GM21360 (cell line): ENCODE measurements around the gene SLAMF1.

Experiments used
- ATAC-seq: cut with Tn5 transposase; IDR thresholded peaks from one replicate; pipeline ENCODE4 v1.9.1; 2021; ENCODE audit warnings: mild to moderate bottlenecking, moderate library complexity; ENCODE audit not compliant: unreplicated experiment

The SLAMF1 gene

GRCh38 chr1:160625725-160626498, 20.9 kb downstream of the SLAMF1 start:
- ATAC-seq, result no peak

- no peak for ATAC-seq
These were observed 21.5 kb downstream of the SLAMF1 start for GRCh38 chr1:160625321-160625720.

DNA sequence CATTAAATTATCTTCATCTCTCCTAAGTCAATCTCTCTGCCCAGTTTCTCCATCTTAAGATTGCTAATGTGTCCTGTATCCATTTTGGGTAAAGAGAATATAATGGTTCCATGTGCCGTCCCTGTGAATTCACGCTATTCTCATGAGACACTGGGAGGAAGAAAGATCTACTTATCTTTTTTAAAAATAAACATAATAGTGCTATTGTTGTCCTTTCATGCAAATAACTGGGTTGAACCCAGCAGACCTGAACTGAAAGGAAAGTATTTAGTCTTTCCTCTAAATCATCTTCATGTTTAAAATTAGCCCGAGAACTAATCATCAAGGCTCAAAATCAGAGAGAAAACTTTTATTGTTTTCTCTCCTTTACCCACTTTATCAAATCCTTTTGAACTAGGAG, 22.4 kb downstream of the SLAMF1 start:
- no peak for ATAC-seq

DNA sequence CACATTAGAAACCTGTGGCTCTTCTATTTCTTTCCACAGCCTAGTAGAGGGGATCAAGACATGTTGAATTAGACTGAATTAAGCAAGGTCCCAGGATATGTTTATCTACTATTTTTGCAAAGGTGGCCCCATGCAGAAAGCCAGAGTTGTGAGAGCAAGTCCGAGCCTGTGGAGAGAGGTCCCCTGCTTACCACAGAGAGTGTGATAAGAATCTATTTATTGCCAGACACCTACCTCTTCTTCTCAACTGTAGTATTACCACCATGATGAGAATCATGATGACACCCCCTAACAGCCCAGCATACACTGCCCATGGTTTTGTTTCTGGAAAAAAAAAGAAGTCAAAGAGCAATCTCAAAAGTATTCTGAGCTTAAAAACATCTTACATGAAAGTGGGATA, 23.0 kb downstream of the SLAMF1 start:
- ATAC-seq, result no peak

- ATAC-seq, result no peak
These were observed 23.6 kb downstream of the SLAMF1 start for GRCh38 chr1:160623227-160623633.

DNA sequence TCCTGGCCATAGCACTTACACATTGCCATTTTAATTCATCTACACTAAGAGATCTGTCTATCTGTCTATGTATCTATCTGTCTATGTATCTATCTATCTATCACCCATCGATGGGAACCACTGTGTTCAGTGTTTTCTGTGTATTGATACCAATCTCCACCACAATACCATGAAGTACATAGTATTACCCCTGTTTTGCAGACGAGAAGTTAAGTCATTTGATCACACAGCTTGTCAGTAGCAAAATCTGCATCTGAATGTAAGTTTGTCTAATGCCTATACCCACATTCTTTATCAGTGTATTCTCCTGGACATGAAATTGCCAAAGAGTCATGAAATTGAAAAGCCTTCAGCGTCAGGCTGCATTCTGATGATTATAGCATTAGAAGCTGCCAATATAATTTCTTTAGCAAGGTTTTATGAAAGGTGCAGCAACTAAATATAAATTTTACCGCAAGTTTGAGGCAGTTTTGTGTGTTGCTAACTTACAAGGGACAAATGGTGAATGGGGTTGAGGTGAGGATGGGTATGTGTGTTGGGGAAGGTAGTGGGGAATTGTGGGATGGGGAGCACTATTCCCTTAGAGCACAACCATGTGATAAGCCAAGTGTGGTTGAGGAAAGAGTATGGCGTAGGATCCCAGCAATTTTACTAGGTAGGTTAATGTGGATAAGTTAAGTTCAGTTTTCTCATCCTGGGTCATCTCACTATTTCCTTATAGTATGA, 24.2 kb downstream of the SLAMF1 start:
- ATAC-seq, result no peak

DNA sequence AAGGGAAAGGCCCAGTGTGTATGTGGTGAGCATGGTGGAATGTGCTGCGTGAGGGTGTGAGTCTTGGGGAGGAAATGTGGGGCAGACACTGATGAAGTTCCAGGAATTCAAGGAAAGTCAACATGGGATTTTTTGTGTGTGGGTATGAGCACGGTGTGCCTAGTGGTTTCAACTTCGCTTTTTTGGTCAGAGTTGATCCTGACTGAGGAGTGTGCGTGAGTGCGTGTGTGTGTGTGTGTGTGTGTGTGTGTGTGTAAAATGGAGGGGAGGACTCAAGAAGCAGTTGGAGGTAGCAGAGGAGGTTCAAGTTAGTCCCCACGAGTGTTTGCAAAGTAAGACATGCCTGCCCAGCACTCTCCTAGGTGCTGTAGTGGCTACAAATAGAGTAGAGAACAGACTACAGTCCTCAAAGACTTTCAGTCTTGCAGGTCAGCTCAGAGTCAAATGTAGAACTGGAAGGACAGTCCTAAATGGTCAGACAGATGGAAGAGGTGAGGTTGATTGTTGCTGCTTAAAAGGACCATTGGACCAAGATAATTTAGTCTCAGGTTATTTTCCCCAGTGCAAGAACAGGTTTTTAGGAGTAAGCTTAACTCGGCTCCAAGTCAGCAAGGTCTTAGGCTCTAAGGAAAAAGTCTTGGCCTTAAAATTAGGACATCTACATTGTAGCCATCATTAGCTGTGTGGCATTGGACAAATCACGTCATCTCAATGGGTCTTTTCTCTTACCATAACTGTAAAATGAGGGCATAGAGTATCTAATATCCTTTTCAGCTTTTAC, 25.0 kb downstream of the SLAMF1 start:
- ATAC-seq, result no peak

- no peak for ATAC-seq
These were observed 25.8 kb downstream of the SLAMF1 start for GRCh38 chr1:160620942-160621632.

- no peak for ATAC-seq
These were observed 27.0 kb downstream of the SLAMF1 start for GRCh38 chr1:160619742-160620277.

DNA sequence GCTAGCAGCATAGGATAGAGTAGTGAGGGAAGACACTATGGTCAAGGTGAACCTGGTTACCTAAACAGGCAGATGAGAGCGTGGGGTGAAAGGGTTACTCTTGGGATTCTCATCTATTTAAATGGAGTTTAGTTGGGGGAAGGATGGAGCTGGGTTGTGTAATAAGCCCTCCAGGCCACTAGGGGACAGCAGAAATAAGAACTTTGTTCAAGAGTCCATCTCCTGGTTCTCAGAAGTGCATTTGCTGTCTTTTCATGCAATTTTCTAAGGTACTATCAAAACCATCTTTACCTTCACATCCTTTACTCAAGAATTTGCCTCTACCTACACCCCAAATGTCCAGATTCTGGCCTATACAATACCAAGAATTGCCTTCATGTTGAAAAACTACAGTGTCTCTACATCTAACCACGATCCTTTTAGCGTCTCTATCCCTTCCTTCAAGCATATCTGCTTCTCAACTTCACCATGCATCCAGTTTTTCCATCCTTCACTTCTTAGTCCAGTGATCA, 28.0 kb downstream of the SLAMF1 start:
- ATAC-seq, result no peak

- no peak for ATAC-seq
These were observed 28.5 kb downstream of the SLAMF1 start for GRCh38 chr1:160618327-160618726.

GRCh38 chr1:160615660-160616059, 31.2 kb downstream of the SLAMF1 start:
- no peak for ATAC-seq

GRCh38 chr1:160614410-160614809, 32.4 kb downstream of the SLAMF1 start:
- no peak for ATAC-seq

GRCh38 chr1:160612613-160613218, 34.1 kb downstream of the SLAMF1 start:
- no peak for ATAC-seq

DNA sequence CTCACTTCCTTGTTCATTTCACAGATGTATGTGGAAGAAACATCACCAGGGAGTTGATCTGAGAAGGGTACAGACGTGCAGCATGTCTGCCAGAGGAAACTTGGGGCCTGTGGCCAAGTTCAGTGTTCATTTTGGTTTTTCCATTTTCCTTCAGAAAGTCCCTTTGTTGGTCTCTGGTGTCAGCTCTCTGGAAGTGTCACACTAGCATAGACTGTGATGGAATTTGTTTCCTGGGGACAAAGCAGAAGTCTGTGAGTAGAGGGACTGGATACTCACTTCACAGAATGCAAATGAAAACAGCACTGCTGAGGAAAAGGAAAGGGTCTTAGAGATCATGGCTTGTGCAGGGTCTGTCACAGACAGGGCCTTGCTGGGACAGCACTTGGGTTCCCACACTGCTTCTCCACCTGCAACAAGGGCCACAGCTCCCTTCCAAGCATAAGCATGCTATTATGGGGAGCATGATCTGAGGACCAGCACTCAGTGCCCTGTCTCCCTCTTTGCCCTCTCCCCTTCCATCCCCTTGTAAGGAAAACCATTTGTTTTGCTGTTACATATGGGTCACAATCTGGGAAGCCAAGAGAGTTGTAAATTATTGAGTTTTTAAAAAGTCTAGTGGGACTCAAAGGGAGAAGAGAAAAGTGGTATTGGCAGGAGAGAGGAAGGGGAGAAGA, 36.1 kb downstream of the SLAMF1 start:
- ATAC-seq, result no peak

DNA sequence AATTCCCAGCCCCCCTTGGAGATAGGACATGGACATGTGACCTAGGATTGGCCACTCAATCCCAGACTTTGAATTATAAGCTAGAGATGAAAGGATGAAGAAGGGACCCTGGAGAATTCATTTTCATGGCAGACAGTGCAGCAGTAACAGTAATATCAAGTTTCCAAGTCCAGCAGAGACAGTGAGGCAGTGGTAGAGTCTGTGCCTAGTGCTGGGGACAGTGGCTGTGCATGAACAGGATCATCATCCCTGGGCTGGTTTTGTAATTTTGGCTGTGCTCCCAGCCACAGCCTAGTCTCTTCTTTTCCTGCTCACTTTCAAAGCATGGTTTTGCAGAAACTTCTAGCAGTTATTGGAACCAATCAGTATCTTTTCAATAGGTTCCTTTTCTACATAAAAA, 37.9 kb downstream of the SLAMF1 start:
- no peak for ATAC-seq

DNA sequence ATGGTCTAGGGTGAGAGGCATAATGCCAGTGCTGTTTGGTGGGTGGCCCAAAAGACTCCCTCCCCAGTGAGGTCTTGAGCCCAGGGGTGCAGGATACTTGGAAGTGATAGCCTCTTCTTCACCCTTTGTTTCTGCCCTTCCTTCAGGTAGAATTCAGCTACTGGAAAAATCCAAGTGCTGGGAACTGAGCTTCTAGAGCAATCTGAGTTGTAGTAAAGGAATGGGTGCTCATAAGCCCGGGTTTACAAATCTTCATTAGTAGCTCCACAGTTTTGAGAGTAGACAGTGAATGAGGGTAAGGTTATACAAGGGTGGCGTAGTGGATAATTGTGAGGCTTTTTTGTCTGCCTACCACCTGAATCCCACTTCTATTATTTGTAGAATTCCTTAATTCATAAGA, 38.3 kb downstream of the SLAMF1 start:
- ATAC-seq, result no peak

- no peak for ATAC-seq
These were observed 38.8 kb downstream of the SLAMF1 start for GRCh38 chr1:160608057-160608456.

DNA sequence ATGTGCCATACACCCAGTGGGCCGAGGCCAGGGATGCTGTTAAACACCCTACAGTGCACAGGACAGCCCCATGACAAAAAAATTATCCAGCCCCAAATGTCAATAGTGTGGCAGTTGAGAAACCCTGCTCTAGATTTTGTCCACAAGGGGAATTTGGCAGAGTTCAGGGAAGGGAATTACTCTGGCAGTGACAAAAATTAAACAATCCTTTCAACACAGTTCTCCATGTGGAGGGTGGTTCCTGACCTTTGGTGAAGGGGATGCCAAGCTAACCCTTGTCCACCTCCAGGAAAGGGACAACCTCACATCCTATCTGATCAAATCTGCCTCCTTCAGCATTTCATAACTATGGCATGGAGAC, 39.2 kb downstream of the SLAMF1 start:
- no peak for ATAC-seq
